Uterus (tissue), 2 donors: Measurements from ENCODE around the gene TMEM14A.

Source experiments
- POLR2A ChIP-seq, 2 donors: fragments of 450-650 bp; IDR thresholded peaks; one replicate each; pipeline ENCODE4 v1.6.1; 2016; ENCODE audit warnings: antibody characterized with exemption in 2 of 2, mild to moderate bottlenecking in 1 of 2, moderate library complexity in 1 of 2
- TF ChIP-seq, protein P1 (sequence below), 4 experiments: fragments of 200-600 bp in 2 of 4; fragments of 450-650 bp in 2 of 4; sonication (generic) in 2 of 4; IDR thresholded peaks; one replicate each; pipeline ENCODE4 v1.5.1; 2016 to 2019; ENCODE audit warnings: antibody characterized with exemption in 4 of 4, mild to moderate bottlenecking in 2 of 4, moderate library complexity in 1 of 4

DNA sequence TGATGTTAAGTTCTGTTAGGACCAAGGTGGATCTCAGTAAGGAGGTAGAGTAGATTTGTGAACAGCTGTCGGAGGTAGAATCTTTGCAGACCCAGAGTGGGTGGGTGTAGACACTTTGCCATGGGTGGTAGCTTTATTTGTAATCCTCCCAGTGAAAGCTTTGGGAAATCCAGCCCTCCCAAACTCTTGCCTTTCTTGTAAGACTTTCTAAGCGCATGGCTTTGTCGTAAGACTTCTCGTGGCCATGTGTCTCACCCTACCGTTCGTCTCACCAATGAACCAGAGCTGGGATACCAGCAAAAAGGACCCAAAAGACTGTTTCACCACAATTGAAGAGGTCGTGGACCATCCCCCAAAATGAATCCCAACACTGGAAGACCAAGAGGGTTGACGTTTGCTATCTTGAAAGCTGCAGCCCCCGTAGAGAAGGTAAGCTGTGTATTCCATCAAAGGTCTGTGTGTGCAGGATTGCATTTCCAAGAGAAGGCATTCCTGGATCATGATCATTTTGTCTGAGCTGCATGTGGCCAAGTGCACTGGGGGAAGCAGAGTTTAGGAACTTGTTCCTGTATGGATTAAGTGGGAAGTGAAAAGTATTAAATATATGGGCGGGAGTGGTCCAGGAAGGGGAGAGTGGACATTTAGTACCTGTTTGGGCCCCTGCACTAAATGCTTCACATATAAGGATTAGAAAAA is 5.8 kb upstream of the TMEM14A start:
- TF ChIP-seq, protein P1, sequence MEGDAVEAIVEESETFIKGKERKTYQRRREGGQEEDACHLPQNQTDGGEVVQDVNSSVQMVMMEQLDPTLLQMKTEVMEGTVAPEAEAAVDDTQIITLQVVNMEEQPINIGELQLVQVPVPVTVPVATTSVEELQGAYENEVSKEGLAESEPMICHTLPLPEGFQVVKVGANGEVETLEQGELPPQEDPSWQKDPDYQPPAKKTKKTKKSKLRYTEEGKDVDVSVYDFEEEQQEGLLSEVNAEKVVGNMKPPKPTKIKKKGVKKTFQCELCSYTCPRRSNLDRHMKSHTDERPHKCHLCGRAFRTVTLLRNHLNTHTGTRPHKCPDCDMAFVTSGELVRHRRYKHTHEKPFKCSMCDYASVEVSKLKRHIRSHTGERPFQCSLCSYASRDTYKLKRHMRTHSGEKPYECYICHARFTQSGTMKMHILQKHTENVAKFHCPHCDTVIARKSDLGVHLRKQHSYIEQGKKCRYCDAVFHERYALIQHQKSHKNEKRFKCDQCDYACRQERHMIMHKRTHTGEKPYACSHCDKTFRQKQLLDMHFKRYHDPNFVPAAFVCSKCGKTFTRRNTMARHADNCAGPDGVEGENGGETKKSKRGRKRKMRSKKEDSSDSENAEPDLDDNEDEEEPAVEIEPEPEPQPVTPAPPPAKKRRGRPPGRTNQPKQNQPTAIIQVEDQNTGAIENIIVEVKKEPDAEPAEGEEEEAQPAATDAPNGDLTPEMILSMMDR (IDR thresholded peaks at IDR 0.05): no peak
- no peak for TF ChIP-seq POLR2A (IDR thresholded peaks at IDR 0.05)
